K562 treated with DMSO at 1 percent for 48 hours (cell line): ENCODE data around the gene RECQL. TPM values are rescaled to one million over a fixed set of nuclear protein-coding genes. Genes with fewer than 3 reads are reported as not detected.

Experiments used
- total RNA-seq: library from RNA; unstranded; fragments of 300-600 nt; gene quantifications from 2 replicates; pipeline ENCODE4 v1.2.3, GENCODE V29; 2022; ENCODE audit warnings: low replicate concordance; ENCODE audit errors: extremely low read depth

RECQL gene, protein sequence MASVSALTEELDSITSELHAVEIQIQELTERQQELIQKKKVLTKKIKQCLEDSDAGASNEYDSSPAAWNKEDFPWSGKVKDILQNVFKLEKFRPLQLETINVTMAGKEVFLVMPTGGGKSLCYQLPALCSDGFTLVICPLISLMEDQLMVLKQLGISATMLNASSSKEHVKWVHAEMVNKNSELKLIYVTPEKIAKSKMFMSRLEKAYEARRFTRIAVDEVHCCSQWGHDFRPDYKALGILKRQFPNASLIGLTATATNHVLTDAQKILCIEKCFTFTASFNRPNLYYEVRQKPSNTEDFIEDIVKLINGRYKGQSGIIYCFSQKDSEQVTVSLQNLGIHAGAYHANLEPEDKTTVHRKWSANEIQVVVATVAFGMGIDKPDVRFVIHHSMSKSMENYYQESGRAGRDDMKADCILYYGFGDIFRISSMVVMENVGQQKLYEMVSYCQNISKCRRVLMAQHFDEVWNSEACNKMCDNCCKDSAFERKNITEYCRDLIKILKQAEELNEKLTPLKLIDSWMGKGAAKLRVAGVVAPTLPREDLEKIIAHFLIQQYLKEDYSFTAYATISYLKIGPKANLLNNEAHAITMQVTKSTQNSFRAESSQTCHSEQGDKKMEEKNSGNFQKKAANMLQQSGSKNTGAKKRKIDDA
- total RNA-seq, result not detected in 2 replicates

DNA sequence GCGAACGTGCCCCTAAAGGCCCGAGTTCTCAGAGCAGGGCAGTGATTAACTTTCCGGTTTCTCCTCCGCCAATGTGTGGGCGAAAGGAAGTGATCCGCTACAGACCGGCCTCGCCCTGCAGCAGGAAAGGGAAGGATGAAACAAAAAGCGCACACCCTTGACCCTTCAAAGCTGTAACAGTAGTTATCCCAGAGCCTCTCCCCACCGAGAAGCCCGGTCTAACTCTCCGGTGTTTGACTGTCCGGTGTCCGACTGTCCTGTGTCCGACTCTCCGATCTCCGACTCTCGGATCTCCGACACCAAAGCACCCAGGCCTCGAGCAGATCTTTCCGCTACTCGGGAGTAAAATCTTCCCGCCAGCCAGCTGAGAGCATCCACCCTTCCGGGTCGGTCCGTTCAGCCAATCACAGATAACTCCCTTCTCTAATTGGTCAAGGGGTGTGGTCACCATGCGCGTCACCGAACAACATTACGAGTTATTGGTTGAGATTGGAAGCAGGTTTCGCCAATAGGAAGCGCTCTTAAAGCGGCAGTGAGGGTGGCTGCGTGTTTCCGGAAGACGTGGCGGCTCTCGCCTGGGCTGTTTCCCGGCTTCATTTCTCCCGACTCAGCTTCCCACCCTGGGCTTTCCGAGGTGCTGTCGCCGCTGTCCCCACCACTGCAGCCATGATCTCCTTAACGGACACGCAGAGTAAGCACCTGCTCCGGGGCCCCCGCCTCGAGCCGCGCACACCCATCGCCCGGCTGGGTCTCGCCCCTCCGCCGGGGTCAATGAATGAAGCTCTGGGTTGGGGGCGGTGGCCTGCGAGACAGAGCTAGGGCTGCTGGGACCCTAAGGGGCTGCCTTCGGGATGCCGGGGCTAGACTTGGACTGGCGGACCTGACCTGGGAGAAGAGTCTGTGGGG, at the start of gene RECQL, which contains the start of gene GOLT1B:
RECQL (minus strand) TSS at position 378 of the 906 bp plus-strand sequence. CDS start 2,065 bp downstream, outside the sequence.
GOLT1B (plus strand) TSS at position 532 of the 906 bp plus-strand sequence; CDS start at position 667, 135 bp downstream.

DNA sequence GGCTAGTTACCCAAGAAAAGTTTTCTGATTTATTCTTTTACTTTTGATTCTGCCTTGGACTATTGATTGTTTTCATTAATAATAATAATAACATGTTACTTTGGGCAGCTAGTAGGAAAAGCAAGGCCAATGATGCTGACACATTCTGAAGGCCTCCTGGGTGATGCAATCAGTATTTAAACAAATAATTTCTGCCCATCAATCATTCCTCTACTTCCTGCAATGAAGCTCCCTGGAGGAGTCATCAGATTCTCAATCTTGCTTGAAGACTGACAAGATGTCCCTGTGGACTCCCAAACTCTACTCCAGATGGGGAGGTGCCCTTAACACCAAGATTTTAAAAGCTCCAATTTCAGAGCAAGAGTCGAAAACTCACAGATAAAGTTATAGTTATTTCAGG, 24.6 kb upstream of the RECQL start, which contains the start of gene SPX:
SPX (plus strand) TSS at position 244 of the 400 bp plus-strand sequence. CDS start 177 bp downstream, outside the sequence.

Other genes with a start within 250 kb of the RECQL start
- gene SLCO1A2, start 166.7 kb downstream of the RECQL start, total RNA-seq, result not detected in 2 replicates
- not detected in 2 replicates for gene IAPP, start 128.7 kb downstream of the RECQL start, total RNA-seq
- gene PYROXD1, start 64.0 kb downstream of the RECQL start, total RNA-seq, result not detected in 2 replicates
- gene GOLT1B, start 154 bp upstream of the RECQL start, total RNA-seq, result not detected in 2 replicates
- not detected in 2 replicates for gene SPX, start 24.7 kb upstream of the RECQL start, total RNA-seq
- gene GYS2, start 103.2 kb upstream of the RECQL start, total RNA-seq, result not detected in 2 replicates
- gene LDHB, start 156.2 kb upstream of the RECQL start, total RNA-seq, result not detected in 2 replicates